Activated T-helper 1 cell treated with Interleukin-2 at 50 U/mL for 16 hours (primary cell): ENCODE results near the gene IMMT.

Experiments
- DNase-seq: peaks from one replicate; pipeline ENCODE4 v3.0.0-alpha.2; 2020; ENCODE audit warnings: low read depth

IMMT gene

GRCh38 chr2:86199834-86200177 is 4.5 kb upstream of the IMMT start:
- DNase-seq, result no peak

GRCh38 chr2:86195808-86196387 is 636 bp upstream of the IMMT start:
- no peak for DNase-seq

- DNase-seq, result no peak
Measured at GRCh38 chr2:86194751-86195054, 559 bp downstream of the IMMT start.

- no peak for DNase-seq
Measured at GRCh38 chr2:86193901-86194567, 1.2 kb downstream of the IMMT start.

DNA sequence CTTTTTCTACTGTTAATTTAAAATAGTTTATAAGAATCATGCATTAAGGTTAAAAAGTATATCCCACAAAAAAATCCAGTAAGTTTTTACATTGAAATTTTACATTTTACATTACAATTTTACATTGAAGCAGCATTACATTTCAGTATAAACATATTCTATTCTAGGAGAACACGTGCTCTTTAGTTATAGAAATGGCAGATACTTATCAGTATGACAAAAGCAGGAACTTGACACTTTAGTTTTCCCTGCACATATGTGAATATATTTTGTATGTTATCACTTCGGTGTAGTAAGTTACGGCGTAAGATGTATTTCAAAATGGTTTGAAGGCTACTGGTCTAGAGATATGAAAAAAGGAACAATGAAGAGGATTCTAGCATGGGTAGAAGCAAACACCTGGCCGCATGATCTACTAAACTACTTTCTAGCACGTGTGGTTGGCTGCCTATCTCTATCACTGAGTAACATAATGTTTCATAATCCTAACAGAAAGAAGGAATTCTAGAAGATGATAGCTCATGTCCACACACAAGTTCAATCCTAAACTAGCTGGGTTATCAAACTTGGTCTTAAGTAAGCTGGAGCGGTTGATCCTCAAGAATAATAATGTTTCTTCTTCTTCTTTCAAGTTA is 5.4 kb downstream of the IMMT start:
- no peak for DNase-seq

DNA sequence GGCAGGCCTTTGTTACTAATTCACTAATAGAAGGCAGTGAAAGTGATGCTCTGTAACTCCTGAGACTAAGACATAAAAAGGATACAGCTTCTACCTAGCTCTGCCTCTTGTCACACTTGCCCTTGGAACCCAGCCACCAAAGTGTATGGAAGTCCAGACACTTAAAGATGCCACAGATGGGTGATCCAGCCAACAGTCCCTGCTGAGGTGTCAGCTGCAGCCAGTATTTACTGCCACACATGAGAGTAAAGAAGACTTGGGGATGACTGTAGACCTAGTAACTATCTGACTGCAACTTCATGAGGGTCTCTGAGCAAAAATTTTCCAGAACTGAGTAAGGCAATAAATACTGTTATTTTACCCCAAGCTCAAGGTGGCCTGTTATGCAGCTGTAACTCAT is 8.8 kb downstream of the IMMT start:
- DNase-seq, result no peak

DNA sequence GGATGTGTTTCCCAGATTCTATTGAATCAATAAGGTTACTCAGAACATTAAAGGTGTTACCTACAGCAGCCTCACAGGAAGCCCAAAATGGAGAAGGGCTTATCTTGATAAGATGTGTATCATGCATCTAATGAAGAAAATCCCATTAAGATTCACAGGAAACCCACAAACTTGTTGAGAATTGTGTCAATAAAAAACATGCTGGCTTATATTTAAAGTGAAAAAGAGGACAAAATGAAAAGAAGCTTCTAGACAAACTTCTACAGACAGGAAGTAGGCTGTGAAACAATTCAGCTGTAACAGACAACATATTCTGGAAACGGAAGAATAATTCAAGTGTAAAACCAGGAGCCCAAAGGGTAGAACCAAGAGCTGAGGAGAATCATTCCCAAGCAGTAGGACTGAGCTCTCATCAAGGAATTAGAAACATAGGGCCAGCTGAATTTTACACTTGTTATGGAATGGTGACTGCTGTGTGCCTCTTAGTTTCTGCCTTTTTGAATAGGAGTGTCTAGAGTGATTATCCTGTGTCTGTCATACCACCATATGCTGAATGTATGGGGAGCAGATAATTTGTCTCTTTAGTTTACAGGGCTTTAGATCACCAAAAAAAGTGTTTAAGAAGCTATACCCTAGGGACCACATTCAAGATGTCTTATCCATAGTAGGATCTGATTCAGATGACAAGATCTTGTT is 9.6 kb downstream of the IMMT start:
- DNase-seq, result no peak

DNA sequence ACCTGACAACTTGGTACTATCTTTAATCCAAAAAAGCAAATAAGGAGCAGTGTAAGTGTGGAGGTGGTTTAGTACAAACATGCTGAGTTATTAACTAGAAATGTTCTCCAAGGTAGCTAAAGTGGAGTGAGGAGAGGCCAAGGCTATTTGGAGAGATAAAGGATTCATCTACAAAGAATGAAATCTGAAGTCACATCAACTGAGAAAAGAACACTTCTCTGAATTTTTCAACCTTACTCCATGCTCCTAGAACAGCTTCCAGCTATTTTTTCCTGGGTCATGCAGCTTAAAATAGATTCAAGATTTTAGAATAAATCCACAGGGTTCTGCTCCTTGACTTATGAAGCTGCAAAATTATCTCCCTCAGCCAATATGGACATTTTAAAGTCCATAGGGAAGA is 18.7 kb downstream of the IMMT start:
- DNase-seq, result no peak

DNA sequence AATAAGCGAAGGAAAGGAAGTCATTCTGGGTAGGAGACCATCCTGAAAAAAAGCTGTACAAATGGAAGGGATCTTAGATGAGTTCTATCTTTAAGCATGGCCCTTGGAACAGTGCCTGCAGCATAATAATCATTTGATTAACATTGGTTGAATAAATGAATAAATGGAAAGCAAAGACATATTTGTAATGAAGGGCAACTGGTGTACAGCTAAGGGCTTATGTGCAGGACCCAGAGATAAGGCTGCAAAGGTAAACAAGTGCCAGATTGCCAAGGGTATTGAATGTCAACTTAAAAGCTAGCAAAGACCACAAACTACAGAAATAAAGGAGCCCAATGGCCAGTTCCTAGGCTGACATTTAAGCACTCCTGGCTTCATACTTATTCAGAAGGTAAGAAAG is 19.4 kb downstream of the IMMT start:
- no peak for DNase-seq

GRCh38 chr2:86174445-86174844 is 20.8 kb downstream of the IMMT start:
- DNase-seq, result no peak

DNA sequence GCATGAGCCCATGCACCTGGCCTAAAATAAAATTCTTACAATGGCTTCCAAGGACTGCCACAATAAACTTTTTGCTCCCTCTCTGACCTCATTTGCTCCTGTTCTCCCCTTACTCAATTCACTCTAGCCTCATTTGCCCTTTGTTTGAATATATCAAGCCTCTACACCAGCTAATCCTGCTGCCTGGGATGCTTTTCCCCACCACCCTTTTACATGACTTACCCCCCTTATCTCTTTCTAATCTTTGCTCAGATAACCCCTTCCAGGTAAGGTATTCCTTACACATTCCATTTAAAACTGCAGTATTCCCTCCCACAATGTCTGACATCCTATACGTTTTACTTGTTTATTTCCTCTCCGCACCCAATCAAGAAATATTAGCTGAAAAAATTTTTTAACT is 22.7 kb downstream of the IMMT start:
- no peak for DNase-seq

DNA sequence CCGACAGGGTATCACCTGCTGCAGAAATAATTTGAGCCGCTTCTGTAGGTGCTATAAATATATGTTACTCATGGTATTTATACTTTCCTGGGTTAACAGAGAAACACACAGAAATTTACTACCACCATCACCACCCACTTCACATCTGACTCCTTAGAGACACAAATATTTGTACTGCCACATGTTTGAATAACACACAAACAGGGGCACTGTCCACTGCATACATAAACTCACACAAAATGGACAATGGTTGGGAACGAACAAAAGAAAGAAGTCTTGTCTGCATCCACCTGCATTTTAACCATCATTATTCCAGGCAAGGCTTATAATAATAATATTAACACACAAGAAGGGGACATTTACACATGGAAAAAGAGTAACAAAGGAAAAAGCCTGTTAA is 24.0 kb downstream of the IMMT start:
- DNase-seq, result no peak

DNA sequence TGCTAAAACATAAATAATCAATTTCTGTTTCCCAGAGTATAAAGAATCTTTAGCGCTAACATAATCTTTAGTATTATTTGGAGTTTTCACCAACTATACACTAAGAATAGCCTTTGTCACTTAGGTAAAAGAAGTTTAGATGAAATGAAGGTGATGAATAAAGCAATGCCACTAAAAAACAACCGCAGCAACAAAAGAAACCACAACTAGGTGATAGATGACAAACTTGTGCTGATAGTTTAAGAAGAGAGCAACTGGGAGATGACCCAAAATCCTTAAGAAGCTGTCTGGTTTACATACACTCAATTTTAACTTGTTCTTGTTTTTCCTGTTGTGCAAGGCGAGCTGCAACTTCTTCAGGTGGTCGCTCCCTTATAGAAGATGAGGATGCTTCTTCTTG is 24.8 kb downstream of the IMMT start:
- no peak for DNase-seq

- DNase-seq, result no peak
Measured at GRCh38 chr2:86160156-86160952, 34.9 kb downstream of the IMMT start.

DNA sequence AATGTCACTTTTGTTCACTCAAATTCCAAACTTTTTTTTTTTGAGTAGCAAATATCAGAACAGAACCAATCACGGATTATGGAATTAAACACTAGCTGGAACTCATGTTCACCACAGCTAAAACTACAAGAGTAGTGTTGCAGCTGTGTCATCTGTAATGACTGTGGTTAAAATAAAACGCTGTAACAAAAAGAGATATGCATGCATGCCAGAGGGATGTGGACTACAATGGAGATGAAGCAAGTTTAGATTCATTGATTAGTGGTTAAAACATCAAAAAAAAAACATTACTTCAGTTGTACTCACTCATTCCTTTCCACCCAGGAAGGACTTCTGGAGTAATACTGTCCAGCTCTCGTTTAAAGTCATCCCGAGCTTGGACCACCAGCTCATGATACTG is 37.0 kb downstream of the IMMT start:
- no peak for DNase-seq

DNA sequence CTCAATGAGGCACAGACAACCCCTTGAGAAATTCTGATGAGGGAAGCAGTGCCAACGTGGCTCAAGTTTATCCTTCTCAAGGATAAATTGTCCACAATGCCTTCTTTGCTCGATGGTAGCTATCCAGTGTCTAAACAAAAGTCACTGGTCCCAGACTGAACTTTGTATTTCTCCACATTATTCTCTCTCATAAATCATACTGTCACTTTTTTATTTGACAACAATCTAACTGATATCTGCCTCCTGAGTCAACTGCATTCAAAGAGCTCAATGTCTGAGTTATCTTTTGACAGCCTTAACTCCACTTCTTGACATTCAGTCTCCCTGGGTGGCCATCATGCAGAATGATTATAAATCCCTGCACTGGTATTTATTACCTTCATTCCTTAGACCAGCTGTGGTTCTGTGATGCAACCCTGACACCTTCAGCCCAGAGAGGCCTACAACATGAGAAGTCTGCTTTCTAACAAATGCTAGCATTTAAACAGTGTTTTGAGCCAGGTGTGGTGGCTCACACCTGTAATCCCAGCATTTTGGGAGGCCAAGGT is 38.2 kb downstream of the IMMT start:
- no peak for DNase-seq

DNA sequence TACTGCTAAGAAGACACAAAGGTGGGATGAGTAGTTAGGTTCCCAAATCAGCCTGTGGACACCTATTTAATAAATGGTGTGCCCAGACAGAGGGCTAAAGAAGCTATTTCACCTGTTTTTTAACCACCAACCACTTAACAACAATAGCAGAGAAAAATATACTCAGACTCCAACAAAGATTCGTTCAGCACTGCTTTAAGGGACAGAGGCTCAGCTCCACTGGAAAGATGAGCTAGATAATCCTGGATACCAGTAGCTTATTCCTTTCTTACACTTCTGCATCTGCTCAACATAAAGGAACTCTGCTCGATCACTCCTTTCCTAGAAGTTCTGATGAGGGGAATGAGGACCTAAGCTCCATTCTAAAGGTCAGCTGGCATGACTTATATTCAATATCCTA is 44.8 kb downstream of the IMMT start:
- DNase-seq, result no peak

- no peak for DNase-seq
Measured at GRCh38 chr2:86147793-86148192, 47.5 kb downstream of the IMMT start.

DNA sequence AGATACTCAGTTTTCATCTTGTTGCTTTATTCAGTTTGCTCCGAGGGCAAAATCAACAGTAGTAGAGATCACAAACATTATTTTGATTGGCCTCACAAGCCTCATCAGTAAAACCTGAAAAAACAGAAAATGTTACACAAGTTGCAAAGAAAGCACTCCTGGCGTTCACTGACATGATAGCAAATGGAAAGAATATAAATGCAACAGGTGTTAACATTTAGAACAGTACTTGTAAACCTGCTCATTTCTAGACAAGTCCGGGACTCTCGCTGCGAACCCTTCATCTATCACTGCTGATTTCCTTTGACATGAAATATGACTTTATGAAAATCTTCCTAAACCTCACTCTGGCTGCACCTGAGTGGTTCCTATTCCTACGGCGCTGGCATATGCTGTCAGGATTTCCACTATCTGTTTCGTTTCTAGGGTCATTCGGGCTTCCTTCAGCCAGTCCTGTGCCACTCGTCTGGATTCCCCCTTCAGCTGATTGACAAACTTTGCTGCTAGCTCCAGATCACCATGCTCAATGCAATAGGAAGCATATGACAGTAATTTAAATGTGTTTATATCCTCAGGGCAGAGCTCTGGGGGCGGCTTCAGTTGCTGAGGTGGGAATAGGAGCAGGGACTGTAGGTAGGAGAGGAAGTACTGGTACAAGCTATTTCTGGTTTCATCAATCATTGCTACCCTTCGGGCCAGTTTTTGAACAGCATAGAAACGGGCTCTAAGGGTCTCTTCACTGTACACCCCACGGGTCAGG is 51.2 kb downstream of the IMMT start:
- DNase-seq, result no peak

DNA sequence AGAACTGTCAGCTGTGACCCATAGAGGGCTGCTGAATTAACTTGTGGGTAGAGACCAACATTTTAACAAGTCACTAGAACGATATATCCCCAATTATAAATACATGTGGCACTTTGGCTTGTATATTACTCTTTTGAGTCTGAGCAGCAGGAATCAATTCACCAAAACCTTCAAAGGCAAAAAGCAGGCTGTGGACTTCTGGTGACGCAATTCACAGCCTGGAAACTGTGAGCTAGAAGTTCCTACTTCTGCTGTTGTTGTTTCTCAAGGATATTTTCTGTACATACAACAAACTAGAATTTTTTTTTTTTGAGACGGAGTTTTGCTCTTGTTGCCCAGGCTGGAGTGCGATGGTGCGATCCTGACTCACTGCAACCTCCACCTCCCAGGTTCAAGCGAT is 52.0 kb downstream of the IMMT start:
- DNase-seq, result no peak

- DNase-seq, result no peak
Measured at GRCh38 chr2:86142436-86143257, 52.6 kb downstream of the IMMT start.
